Measurements from ENCODE around the gene TMEM86A. TPM values are rescaled to one million over a fixed set of nuclear protein-coding genes. Genes with fewer than 3 reads are reported as not detected.
A peak's percentile ranks its signal among the peaks of the same experiment; 100 is the strongest.

TMEM86A gene
- total RNA-seq, 1 donor from 2014 or later = not detected

- H3K79me2 ChIP-seq (ENCODE audit: low read depth) = no peaks in the 10 kb centered on the region
- H3K4me3 Mint-ChIP-seq = no peak overlapping the region
Observed at GRCh38 chr11:18704698-18705097, 6.1 kb downstream of the TMEM86A start.

GRCh38 chr11:18705651-18706281, 7.2 kb downstream of the TMEM86A start:
- Mint-ChIP-seq H3K9me3 (no peaks in the 10 kb centered on the region), H3K27me3 (ENCODE audit: insufficient read depth, low read depth) (peaks cover 11% of the 10 kb centered on the region), H3K27ac (no peak overlapping the region), H3K4me3 (no peak overlapping the region), H3K4me1 (peaks cover 8% of the 10 kb centered on the region), H3K36me3 (no peaks in the 10 kb centered on the region)
- DNase-seq (ENCODE audit: low spot score) = no peak
- no peaks in the 10 kb centered on the region for H3K9me3 ChIP-seq (ENCODE audit: low read depth)
- H3K36me3 ChIP-seq = no peaks in the 10 kb centered on the region
- H3K9ac ChIP-seq = no peak overlapping the region
- H3K4me2 ChIP-seq = no peak overlapping the region
- H3K79me2 ChIP-seq (ENCODE audit: low read depth) = no peaks in the 10 kb centered on the region
- no peak overlapping the region for H3K4me3 ChIP-seq
- no peaks in the 10 kb centered on the region for H3F3A ChIP-seq (ENCODE audit: low read depth)
- H2AFZ ChIP-seq (replicated peaks) = no peak overlapping the region
- peaks cover 55% of the 10 kb centered on the region for H3K27me3 ChIP-seq
- no peaks in the 10 kb centered on the region for H4K20me1 ChIP-seq (ENCODE audit: low read depth)
- H3K27ac ChIP-seq = no peak overlapping the region
- no peak for TF ChIP-seq EZH2phosphoT487 (IDR thresholded peaks at IDR 0.05)
- TF ChIP-seq EZH2 (IDR thresholded peaks at IDR 0.05) = no peak
- TF ChIP-seq CTCF (IDR thresholded peaks at IDR 0.05) = no peak
- no peaks in the 10 kb centered on the region for H3K4me1 ChIP-seq

More at GRCh38 chr11:18704698-18705097, 6.1 kb downstream of the TMEM86A start:
- TF ChIP-seq CTCF (IDR thresholded peaks at IDR 0.05) = no peak
- no peak for TF ChIP-seq EZH2 (IDR thresholded peaks at IDR 0.05)
- no peak for TF ChIP-seq EZH2phosphoT487 (IDR thresholded peaks at IDR 0.05)
- no peaks in the 10 kb centered on the region for H4K20me1 ChIP-seq (ENCODE audit: low read depth)
- no peak for DNase-seq (ENCODE audit: low spot score)
- Mint-ChIP-seq H3K36me3 (no peaks in the 10 kb centered on the region), H3K4me1 (peaks cover 13% of the 10 kb centered on the region), H3K9me3 (no peaks in the 10 kb centered on the region), H3K27ac (peak overlapping the region; percentile 44), H3K27me3 (ENCODE audit: insufficient read depth, low read depth) (peaks cover 9% of the 10 kb centered on the region)
- H3K9me3 ChIP-seq (ENCODE audit: low read depth) = no peaks in the 10 kb centered on the region
- H3K27me3 ChIP-seq = peaks cover 55% of the 10 kb centered on the region
- no peaks in the 10 kb centered on the region for H3K36me3 ChIP-seq
- no peak overlapping the region for H2AFZ ChIP-seq (replicated peaks)
- H3K9ac ChIP-seq = no peak overlapping the region
- no peaks in the 10 kb centered on the region for H3K4me1 ChIP-seq
- no peak overlapping the region for H3K4me2 ChIP-seq
- H3F3A ChIP-seq (ENCODE audit: low read depth) = no peaks in the 10 kb centered on the region
- H3K4me3 ChIP-seq = no peak overlapping the region
- no peak overlapping the region for H3K27ac ChIP-seq

GRCh38 chr11:18706330-18707243, 8.0 kb downstream of the TMEM86A start:
- Mint-ChIP-seq H3K9me3 (no peaks in the 10 kb centered on the region), H3K27me3 (ENCODE audit: insufficient read depth, low read depth) (peaks cover 8% of the 10 kb centered on the region), H3K36me3 (no peaks in the 10 kb centered on the region), H3K4me3 (peak overlapping the region; percentile 52), H3K4me1 (peaks cover 8% of the 10 kb centered on the region), H3K27ac (no peak overlapping the region)
- DNase-seq (ENCODE audit: low spot score) = no peak
- Histone ChIP-seq H3K36me3 (no peaks in the 10 kb centered on the region), H3F3A (ENCODE audit: low read depth) (no peaks in the 10 kb centered on the region), H2AFZ (replicated peaks) (no peak overlapping the region), H3K27me3 (peaks cover 51% of the 10 kb centered on the region), H3K4me3 (no peak overlapping the region), H3K9ac (no peak overlapping the region), H3K4me2 (no peak overlapping the region), H4K20me1 (ENCODE audit: low read depth) (no peaks in the 10 kb centered on the region), H3K9me3 (ENCODE audit: low read depth) (no peaks in the 10 kb centered on the region), H3K79me2 (ENCODE audit: low read depth) (no peaks in the 10 kb centered on the region), H3K4me1 (no peaks in the 10 kb centered on the region), H3K27ac (no peak overlapping the region)
- TF ChIP-seq EZH2 (IDR thresholded peaks at IDR 0.05) (no peak), EZH2phosphoT487 (IDR thresholded peaks at IDR 0.05) (no peak), CTCF (IDR thresholded peaks at IDR 0.05) (no peak)
